Immature natural killer cell (primary cell): ENCODE data around the gene PRCC. TPM values are rescaled to one million over a fixed set of nuclear protein-coding genes. Genes with fewer than 3 reads are reported as not detected.

Experiments used
- DNase-seq, 3 donors: peaks; one replicate each; pipeline ENCODE4 v3.0.0; 2022; ENCODE audit warnings: mixed read lengths in 1 of 3
- H3K27ac Mint-ChIP-seq, 6 donors: one replicate each; pipeline ENCODE4 v1.8.0; 2020; ENCODE audit warnings: mixed read lengths in 6 of 6, mild to moderate bottlenecking in 5 of 6, inconsistent platforms in 4 of 6, moderate library complexity in 3 of 6
- H3K27me3 Mint-ChIP-seq, 3 donors: one replicate each; pipeline ENCODE4 v1.8.0; 2020 to 2021; ENCODE audit warnings: low read depth in 3 of 3, mild to moderate bottlenecking in 3 of 3, mixed read lengths in 3 of 3, moderate library complexity in 3 of 3, inconsistent platforms in 1 of 3
- H3K36me3 Mint-ChIP-seq, 3 donors: one replicate each; pipeline ENCODE4 v1.8.0; 2020; ENCODE audit warnings: mixed read lengths in 3 of 3, inconsistent platforms in 2 of 3, mild to moderate bottlenecking in 2 of 3
- H3K4me1 Mint-ChIP-seq, 2 donors: one replicate each; pipeline ENCODE4 v1.8.0; 2020; ENCODE audit warnings: inconsistent platforms in 2 of 2, mild to moderate bottlenecking in 2 of 2, mixed read lengths in 2 of 2, moderate library complexity in 1 of 2
- H3K4me3 Mint-ChIP-seq, 5 donors: one replicate each; pipeline ENCODE4 v1.8.0; 2020; ENCODE audit warnings: mild to moderate bottlenecking in 5 of 5, mixed read lengths in 5 of 5, inconsistent platforms in 3 of 5, moderate library complexity in 3 of 5
- H3K9me3 Mint-ChIP-seq, 6 donors: one replicate each; pipeline ENCODE4 v1.8.0; 2020; ENCODE audit warnings: mild to moderate bottlenecking in 6 of 6, mixed read lengths in 6 of 6, inconsistent platforms in 4 of 6, moderate library complexity in 3 of 6
- polyA plus RNA-seq, 3 donors: library from polyadenylated mRNA; unstranded; fragments of 300-500 nt; fragmentation: Illumina TruSeq; gene quantifications; one replicate each; pipeline ENCODE4 v1.2.3, GENCODE V29; 2021

The PRCC gene
- polyA plus RNA-seq, 3 donors from 2014 or later = 25.9 to 55.6 (median 32.8) TPM

- peak overlapping the region; percentile 87 to 99 (median 98) for H3K27ac Mint-ChIP-seq
- H3K9me3 Mint-ChIP-seq = peaks cover 0 to 2% (median 0%) of the 10 kb centered on the region in 6 donors
- H3K4me3 Mint-ChIP-seq = peak overlapping the region; percentile 95 to 97 (median 96)
- DNase-seq = no peak
- peaks cover 22 to 25% of the 10 kb centered on the region in 2 donors for H3K4me1 Mint-ChIP-seq
- H3K27me3 Mint-ChIP-seq = peaks cover 0 to 8% (median 0%) of the 10 kb centered on the region in 3 donors
- peaks cover 3 to 12% (median 3%) of the 10 kb centered on the region in 3 donors for H3K36me3 Mint-ChIP-seq
Observed at GRCh38 chr1:156740237-156740740, 27.0 kb upstream of the PRCC start.

GRCh38 chr1:156740741-156741480 is 26.4 kb upstream of the PRCC start, which contains the start of gene MRPL24:
MRPL24 (minus strand) TSS chr1:156741088; CDS start chr1:156738704, 2,384 bp downstream.
- peaks cover 29 to 31% of the 10 kb centered on the region in 2 donors for H3K4me1 Mint-ChIP-seq

GRCh38 chr1:156741481-156741983 is 25.8 kb upstream of the PRCC start:
- peaks cover 35 to 38% of the 10 kb centered on the region in 2 donors for H3K4me1 Mint-ChIP-seq
- H3K4me3 Mint-ChIP-seq = peak overlapping the region; percentile 95 to 97 (median 96)
- H3K27me3 Mint-ChIP-seq = peaks cover 0 to 7% (median 2%) of the 10 kb centered on the region in 3 donors
- DNase-seq = no peak
- H3K36me3 Mint-ChIP-seq = peaks cover 3 to 7% (median 6%) of the 10 kb centered on the region in 3 donors
- H3K27ac Mint-ChIP-seq = peak overlapping the region; percentile 87 to 99 (median 98)
- peaks cover 0 to 2% (median 0%) of the 10 kb centered on the region in 6 donors for H3K9me3 Mint-ChIP-seq

More at GRCh38 chr1:156740741-156741480, 26.4 kb upstream of the PRCC start, which contains the start of gene MRPL24:
- H3K9me3 Mint-ChIP-seq = peaks cover 0 to 2% (median 0%) of the 10 kb centered on the region in 6 donors
- peak within 1 kb of the TSS; percentile 87 to 99 (median 98) for H3K27ac Mint-ChIP-seq
- DNase-seq = peak; percentile 97 to 99 (median 98)
- H3K36me3 Mint-ChIP-seq = peaks cover 3 to 7% (median 7%) of the 10 kb centered on the region in 3 donors
- peaks cover 0 to 6% (median 0%) of the 10 kb centered on the region in 3 donors for H3K27me3 Mint-ChIP-seq
- peak within 1 kb of the TSS; percentile 95 to 97 (median 96) for H3K4me3 Mint-ChIP-seq

GRCh38 chr1:156742017-156742416 is 25.3 kb upstream of the PRCC start:
- Mint-ChIP-seq H3K4me1 (peaks cover 38 to 42% of the 10 kb centered on the region in 2 donors), H3K27ac (peak overlapping the region; percentile 87 to 99 (median 98)), H3K27me3 (peaks cover 0 to 9% (median 6%) of the 10 kb centered on the region in 3 donors), H3K4me3 (peak overlapping the region in 3 of 5 donors; percentile 26 to 56 (median 46)), H3K9me3 (peaks cover 0 to 2% (median 0%) of the 10 kb centered on the region in 6 donors), H3K36me3 (peaks cover 3 to 7% (median 6%) of the 10 kb centered on the region in 3 donors)
- no peak for DNase-seq

- Mint-ChIP-seq H3K4me3 (peak overlapping the region in 1 of 5 donors; percentile 18), H3K27ac (peak overlapping the region in 4 of 6 donors; percentile 43 to 99 (median 98)), H3K36me3 (peaks cover 3 to 7% (median 6%) of the 10 kb centered on the region in 3 donors), H3K4me1 (peaks cover 45 to 48% of the 10 kb centered on the region in 2 donors), H3K9me3 (no peaks in the 10 kb centered on the region), H3K27me3 (peaks cover 3 to 9% (median 6%) of the 10 kb centered on the region in 3 donors)
- DNase-seq = no peak
Observed at GRCh38 chr1:156742801-156743200, 24.5 kb upstream of the PRCC start.

- Mint-ChIP-seq H3K9me3 (no peaks in the 10 kb centered on the region), H3K27ac (peak overlapping the region in 2 of 6 donors; percentile 64 to 72), H3K4me3 (no peak overlapping the region), H3K27me3 (peaks cover 6 to 9% (median 6%) of the 10 kb centered on the region in 3 donors), H3K36me3 (peaks cover 3 to 7% (median 6%) of the 10 kb centered on the region in 3 donors), H3K4me1 (peaks cover 54 to 56% of the 10 kb centered on the region in 2 donors)
- no peak for DNase-seq
Observed at GRCh38 chr1:156743367-156744302, 23.7 kb upstream of the PRCC start.

GRCh38 chr1:156744344-156744743 is 23.0 kb upstream of the PRCC start:
- Mint-ChIP-seq H3K4me1 (peaks cover 59 to 63% of the 10 kb centered on the region in 2 donors), H3K27me3 (peaks cover 6 to 9% (median 6%) of the 10 kb centered on the region in 3 donors), H3K36me3 (peaks cover 3 to 7% (median 6%) of the 10 kb centered on the region in 3 donors), H3K9me3 (no peaks in the 10 kb centered on the region), H3K27ac (peak overlapping the region in 4 of 6 donors; percentile 35 to 91 (median 60)), H3K4me3 (no peak overlapping the region)
- no peak for DNase-seq

GRCh38 chr1:156744786-156745419 is 22.4 kb upstream of the PRCC start:
- peak overlapping the region in 1 of 5 donors; percentile 23 for H3K4me3 Mint-ChIP-seq
- peak overlapping the region in 5 of 6 donors; percentile 86 to 98 (median 95) for H3K27ac Mint-ChIP-seq
- H3K36me3 Mint-ChIP-seq = peaks cover 3 to 7% (median 6%) of the 10 kb centered on the region in 3 donors
- H3K27me3 Mint-ChIP-seq = peaks cover 6 to 9% (median 6%) of the 10 kb centered on the region in 3 donors
- no peak for DNase-seq
- no peaks in the 10 kb centered on the region for H3K9me3 Mint-ChIP-seq
- H3K4me1 Mint-ChIP-seq = peaks cover 65 to 69% of the 10 kb centered on the region in 2 donors

GRCh38 chr1:156745881-156746280 is 21.5 kb upstream of the PRCC start:
- Mint-ChIP-seq H3K27ac (peak overlapping the region; percentile 86 to 98 (median 96)), H3K36me3 (peaks cover 3 to 7% (median 6%) of the 10 kb centered on the region in 3 donors), H3K4me1 (peaks cover 67 to 70% of the 10 kb centered on the region in 2 donors), H3K27me3 (peaks cover 6 to 10% (median 10%) of the 10 kb centered on the region in 3 donors), H3K9me3 (no peaks in the 10 kb centered on the region), H3K4me3 (peak overlapping the region; percentile 85 to 95 (median 89))
- no peak for DNase-seq

GRCh38 chr1:156746406-156746727 is 21.0 kb upstream of the PRCC start:
- peaks cover 63 to 66% of the 10 kb centered on the region in 2 donors for H3K4me1 Mint-ChIP-seq
- peaks cover under 1 to 5% (median 4%) of the 10 kb centered on the region in 3 donors for H3K36me3 Mint-ChIP-seq
- DNase-seq = peak; percentile 49 to 56 (median 50)
- H3K27me3 Mint-ChIP-seq = peaks cover 5 to 10% (median 6%) of the 10 kb centered on the region in 3 donors
- no peaks in the 10 kb centered on the region for H3K9me3 Mint-ChIP-seq
- peak overlapping the region; percentile 86 to 98 (median 96) for H3K27ac Mint-ChIP-seq
- peak overlapping the region; percentile 85 to 95 (median 89) for H3K4me3 Mint-ChIP-seq

GRCh38 chr1:156746728-156747631 is 20.4 kb upstream of the PRCC start:
- peak overlapping the region; percentile 91 to 98 (median 96) for H3K27ac Mint-ChIP-seq
- peaks cover 6 to 10% (median 6%) of the 10 kb centered on the region in 3 donors for H3K27me3 Mint-ChIP-seq
- peaks cover 56 to 60% of the 10 kb centered on the region in 2 donors for H3K4me1 Mint-ChIP-seq
- H3K4me3 Mint-ChIP-seq = peak overlapping the region; percentile 87 to 97 (median 92)
- peaks cover 0 to 4% (median 4%) of the 10 kb centered on the region in 3 donors for H3K36me3 Mint-ChIP-seq
- DNase-seq = peak; percentile 61 to 65 (median 64)
- no peaks in the 10 kb centered on the region for H3K9me3 Mint-ChIP-seq
